Measurements from ENCODE around the gene ITCH. TPM values are rescaled to one million over a fixed set of nuclear protein-coding genes. Genes with fewer than 3 reads are reported as not detected.

ITCH gene
- total and polyA plus RNA-seq, 9 of the 15 experiments (the other 6 are each of a cell fraction or from before 2014, with no cell fraction given), result 7.5 to 53.0 (median 22.9) TPM

DNA sequence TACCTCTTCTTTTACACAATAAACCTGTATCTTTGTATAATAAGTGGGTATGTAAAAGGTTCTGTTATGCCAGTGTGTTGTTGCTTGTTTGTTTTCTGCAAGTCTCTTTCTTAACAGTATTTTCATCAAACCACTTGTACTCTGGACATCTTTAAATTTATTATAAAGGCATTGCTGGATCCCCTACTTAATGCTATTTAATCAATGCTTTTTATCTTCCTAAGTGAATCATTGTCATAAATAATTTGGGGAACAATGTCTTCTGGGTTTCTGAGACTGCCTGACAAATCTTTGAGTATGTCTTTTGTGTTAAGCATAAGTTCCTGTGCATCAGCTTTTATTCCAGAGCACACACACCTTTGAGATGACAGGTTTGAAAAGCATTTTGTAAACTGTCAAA is 64.7 kb downstream of the ITCH start:
- H3K4me2 ChIP-seq (ENCODE audit: insufficient read depth, low read length), result no peak overlapping the region
- intact Hi-C loops (cut with micrococcal nuclease) (no loop called here), in situ Hi-C loops (cut with MboI) (no loop called here)
- H2AFZ ChIP-seq (ENCODE audit: low read depth, low read length), result no peak overlapping the region
- no peak overlapping the region for H3K4me3 ChIP-seq
- ATAC-seq (no peak), FAIRE-seq (no peak), DNase-seq (ENCODE audit: extremely low read depth in 1 of 4, low spot score in 3 of 4) (no peak)
- H3K36me3 ChIP-seq (ENCODE audit: control insufficient read depth, insufficient read depth, low read length), result peaks cover 63% of the 10 kb centered on the region
- no peak overlapping the region for H3K9ac ChIP-seq (ENCODE audit: insufficient read depth in 1 of 2, low read depth in 2 of 2, low read length in 2 of 2)
- ChIA-PET POLR2A (no interaction called here), CTCF (ENCODE audit: low intra/inter-chr PET ratio) (no interaction called here)
- no peaks in the 10 kb centered on the region for H3K79me2 ChIP-seq (ENCODE audit: control insufficient read depth, insufficient read depth, low read length)
- no peaks in the 10 kb centered on the region for H3K27me3 ChIP-seq (ENCODE audit: control insufficient read depth in 2 of 2, insufficient read depth in 2 of 2, low read length in 2 of 2)
- peaks cover 0 to 3% of the 10 kb centered on the region in 2 experiments; a peak in 1 of 5 replicates for H3K4me1 ChIP-seq (replicated peaks in 1 of 2; ENCODE audit: control insufficient read depth in 2 of 2, insufficient read depth in 2 of 2, low read length in 2 of 2)
- no peaks in the 10 kb centered on the region for H3K9me3 ChIP-seq (replicated peaks; ENCODE audit: control insufficient read depth, insufficient read depth, low read depth, low read length)
- no peaks in the 10 kb centered on the region for H3K9me1 ChIP-seq (ENCODE audit: control insufficient read depth, insufficient read depth, low read length)
- no TSS peak for BruUV-seq (replicated peaks)
- no peak overlapping the region for H3K27ac ChIP-seq (ENCODE audit: extremely low read depth, low read depth, low read length)
- H4K20me1 ChIP-seq (replicated peaks; ENCODE audit: control insufficient read depth, insufficient read depth, low read length), result no peaks in the 10 kb centered on the region; the same call in 1 of the 2 replicates
- TF ChIP-seq RB1 (IDR thresholded peaks at IDR 0.05; ENCODE audit: low read depth), result no peak
- no peak for TF ChIP-seq PHF8 (IDR thresholded peaks at IDR 0.05; ENCODE audit: borderline replicate concordance, low read length)
- TF ChIP-seq GTF2F1 (IDR thresholded peaks at IDR 0.05; ENCODE audit: low read depth, low read length), result no peak
- TF ChIP-seq ZNF124 (CRISPR knock-in tag; IDR thresholded peaks at IDR 0.05), result no peak
- TF ChIP-seq FUS (optimal IDR thresholded peaks at IDR 0.05; ENCODE audit: low read depth, low read length), result no peak
- TF ChIP-seq, protein P1, sequence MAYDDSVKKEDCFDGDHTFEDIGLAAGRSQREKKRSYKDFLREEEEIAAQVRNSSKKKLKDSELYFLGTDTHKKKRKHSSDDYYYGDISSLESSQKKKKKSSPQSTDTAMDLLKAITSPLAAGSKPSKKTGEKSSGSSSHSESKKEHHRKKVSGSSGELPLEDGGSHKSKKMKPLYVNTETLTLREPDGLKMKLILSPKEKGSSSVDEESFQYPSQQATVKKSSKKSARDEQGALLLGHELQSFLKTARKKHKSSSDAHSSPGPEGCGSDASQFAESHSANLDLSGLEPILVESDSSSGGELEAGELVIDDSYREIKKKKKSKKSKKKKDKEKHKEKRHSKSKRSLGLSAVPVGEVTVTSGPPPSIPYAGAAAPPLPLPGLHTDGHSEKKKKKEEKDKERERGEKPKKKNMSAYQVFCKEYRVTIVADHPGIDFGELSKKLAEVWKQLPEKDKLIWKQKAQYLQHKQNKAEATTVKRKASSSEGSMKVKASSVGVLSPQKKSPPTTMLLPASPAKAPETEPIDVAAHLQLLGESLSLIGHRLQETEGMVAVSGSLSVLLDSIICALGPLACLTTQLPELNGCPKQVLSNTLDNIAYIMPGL (CRISPR knock-in tag; IDR thresholded peaks at IDR 0.05), result no peak
- TF ChIP-seq, protein P2, sequence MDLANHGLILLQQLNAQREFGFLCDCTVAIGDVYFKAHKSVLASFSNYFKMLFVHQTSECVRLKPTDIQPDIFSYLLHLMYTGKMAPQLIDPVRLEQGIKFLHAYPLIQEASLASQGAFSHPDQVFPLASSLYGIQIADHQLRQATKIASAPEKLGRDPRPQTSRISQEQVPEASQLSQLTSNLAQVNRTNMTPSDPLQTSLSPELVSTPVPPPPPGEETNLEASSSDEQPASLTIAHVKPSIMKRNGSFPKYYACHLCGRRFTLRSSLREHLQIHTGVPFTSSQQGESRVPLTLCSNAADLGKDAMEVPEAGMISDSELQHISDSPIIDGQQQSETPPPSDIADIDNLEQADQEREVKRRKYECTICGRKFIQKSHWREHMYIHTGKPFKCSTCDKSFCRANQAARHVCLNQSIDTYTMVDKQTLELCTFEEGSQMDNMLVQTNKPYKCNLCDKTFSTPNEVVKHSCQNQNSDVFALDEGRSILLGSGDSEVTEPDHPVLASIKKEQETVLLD (IDR thresholded peaks at IDR 0.05), result no peak
- TF ChIP-seq, protein P3, sequence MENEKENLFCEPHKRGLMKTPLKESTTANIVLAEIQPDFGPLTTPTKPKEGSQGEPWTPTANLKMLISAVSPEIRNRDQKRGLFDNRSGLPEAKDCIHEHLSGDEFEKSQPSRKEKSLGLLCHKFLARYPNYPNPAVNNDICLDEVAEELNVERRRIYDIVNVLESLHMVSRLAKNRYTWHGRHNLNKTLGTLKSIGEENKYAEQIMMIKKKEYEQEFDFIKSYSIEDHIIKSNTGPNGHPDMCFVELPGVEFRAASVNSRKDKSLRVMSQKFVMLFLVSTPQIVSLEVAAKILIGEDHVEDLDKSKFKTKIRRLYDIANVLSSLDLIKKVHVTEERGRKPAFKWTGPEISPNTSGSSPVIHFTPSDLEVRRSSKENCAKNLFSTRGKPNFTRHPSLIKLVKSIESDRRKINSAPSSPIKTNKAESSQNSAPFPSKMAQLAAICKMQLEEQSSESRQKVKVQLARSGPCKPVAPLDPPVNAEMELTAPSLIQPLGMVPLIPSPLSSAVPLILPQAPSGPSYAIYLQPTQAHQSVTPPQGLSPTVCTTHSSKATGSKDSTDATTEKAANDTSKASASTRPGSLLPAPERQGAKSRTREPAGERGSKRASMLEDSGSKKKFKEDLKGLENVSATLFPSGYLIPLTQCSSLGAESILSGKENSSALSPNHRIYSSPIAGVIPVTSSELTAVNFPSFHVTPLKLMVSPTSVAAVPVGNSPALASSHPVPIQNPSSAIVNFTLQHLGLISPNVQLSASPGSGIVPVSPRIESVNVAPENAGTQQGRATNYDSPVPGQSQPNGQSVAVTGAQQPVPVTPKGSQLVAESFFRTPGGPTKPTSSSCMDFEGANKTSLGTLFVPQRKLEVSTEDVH (IDR thresholded peaks at IDR 0.05; ENCODE audit: low read depth, partially characterized antibody), result no peak
- no peak for TF ChIP-seq ZNF699 (CRISPR knock-in tag; IDR thresholded peaks at IDR 0.05; ENCODE audit: insufficient replicate concordance)
- TF ChIP-seq ZNF354B (CRISPR knock-in tag; IDR thresholded peaks at IDR 0.05), result no peak
- TF ChIP-seq, protein P4, sequence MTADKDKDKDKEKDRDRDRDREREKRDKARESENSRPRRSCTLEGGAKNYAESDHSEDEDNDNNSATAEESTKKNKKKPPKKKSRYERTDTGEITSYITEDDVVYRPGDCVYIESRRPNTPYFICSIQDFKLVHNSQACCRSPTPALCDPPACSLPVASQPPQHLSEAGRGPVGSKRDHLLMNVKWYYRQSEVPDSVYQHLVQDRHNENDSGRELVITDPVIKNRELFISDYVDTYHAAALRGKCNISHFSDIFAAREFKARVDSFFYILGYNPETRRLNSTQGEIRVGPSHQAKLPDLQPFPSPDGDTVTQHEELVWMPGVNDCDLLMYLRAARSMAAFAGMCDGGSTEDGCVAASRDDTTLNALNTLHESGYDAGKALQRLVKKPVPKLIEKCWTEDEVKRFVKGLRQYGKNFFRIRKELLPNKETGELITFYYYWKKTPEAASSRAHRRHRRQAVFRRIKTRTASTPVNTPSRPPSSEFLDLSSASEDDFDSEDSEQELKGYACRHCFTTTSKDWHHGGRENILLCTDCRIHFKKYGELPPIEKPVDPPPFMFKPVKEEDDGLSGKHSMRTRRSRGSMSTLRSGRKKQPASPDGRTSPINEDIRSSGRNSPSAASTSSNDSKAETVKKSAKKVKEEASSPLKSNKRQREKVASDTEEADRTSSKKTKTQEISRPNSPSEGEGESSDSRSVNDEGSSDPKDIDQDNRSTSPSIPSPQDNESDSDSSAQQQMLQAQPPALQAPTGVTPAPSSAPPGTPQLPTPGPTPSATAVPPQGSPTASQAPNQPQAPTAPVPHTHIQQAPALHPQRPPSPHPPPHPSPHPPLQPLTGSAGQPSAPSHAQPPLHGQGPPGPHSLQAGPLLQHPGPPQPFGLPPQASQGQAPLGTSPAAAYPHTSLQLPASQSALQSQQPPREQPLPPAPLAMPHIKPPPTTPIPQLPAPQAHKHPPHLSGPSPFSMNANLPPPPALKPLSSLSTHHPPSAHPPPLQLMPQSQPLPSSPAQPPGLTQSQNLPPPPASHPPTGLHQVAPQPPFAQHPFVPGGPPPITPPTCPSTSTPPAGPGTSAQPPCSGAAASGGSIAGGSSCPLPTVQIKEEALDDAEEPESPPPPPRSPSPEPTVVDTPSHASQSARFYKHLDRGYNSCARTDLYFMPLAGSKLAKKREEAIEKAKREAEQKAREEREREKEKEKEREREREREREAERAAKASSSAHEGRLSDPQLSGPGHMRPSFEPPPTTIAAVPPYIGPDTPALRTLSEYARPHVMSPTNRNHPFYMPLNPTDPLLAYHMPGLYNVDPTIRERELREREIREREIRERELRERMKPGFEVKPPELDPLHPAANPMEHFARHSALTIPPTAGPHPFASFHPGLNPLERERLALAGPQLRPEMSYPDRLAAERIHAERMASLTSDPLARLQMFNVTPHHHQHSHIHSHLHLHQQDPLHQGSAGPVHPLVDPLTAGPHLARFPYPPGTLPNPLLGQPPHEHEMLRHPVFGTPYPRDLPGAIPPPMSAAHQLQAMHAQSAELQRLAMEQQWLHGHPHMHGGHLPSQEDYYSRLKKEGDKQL (CRISPR knock-in tag; IDR thresholded peaks at IDR 0.05; ENCODE audit: borderline replicate concordance), result no peak
- TF ChIP-seq HEY1 (CRISPR knock-in tag; IDR thresholded peaks at IDR 0.05; ENCODE audit: borderline replicate concordance), result no peak
